Stimulated activated CD4-positive, alpha-beta T cell treated with anti-CD3 and anti-CD28 coated beads, Interleukin-12 subunit alpha, Interleukin-12 subunit beta, amount 100 ng/mL, for 48 hours (primary cell): ENCODE measurements around the gene PTCRA.
"Not testable (repeated sequence)": the region's sequence is repeated elsewhere in the genome, so short reads cannot be mapped to it uniquely, and the experiment has no call there.

Experiments used
- DNase-seq, 3 donors: peaks; one replicate each; pipeline ENCODE4 v3.0.0-alpha.2; 2020; ENCODE audit warnings: low read depth in 2 of 3, low spot score in 1 of 3

PTCRA gene

DNA sequence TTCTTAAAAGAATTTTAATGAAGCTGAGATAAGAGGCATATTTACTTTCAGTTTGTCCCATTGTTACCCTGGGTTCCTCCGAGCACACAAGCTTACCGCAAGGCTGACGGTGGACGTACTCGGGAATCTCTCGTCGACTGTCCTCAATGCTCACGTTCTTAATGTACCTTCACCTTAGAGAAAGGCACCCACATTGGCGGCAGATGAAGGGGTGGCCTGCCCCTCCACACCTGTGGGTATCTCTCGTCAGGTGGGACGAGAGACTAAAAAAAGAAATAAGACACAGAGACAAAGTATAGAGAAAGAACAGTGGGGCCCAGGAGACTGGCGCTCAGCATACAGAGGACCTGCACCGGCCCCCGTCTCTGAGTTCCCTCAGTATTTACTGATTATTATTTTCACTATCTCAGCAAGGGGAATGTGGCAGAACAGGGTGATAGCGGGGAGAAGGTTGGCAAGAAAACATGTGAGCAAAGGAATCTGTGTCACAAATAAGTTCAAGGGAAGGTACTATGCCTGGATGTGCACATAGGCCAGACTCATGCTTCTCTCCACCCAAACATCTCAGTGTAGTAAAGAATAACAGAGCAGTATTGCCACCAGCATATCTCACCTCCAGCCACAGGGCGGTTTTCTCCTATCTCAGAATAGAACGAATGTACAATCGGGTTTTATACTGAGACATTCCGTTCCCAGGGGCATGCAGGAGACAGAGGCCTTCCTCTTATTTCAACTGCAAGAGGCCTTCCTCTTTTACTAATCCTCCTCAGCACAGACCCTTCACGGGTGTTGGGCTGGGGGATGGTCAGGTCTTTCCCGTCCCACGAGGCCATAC is 13.2 kb upstream of the PTCRA start:
- not testable (repeated sequence) for DNase-seq

DNA sequence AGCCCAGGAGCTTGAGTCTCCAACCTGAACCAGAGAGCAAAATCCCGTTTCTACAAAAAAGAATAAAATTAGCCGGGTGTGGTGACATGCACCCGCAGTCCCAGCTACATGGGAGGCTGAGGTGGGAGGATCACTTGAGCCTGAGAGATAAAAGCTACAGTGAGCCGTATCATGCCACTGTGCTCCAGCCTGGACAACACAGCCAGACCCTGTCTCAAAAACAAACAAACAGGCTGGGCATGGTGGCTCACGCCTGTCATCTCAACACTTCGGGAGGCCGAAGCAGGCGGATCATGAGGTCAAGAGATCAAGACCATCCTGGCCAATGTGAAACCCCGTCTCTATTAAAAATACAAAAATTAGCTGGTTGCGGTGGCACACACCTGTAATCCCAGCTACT is 11.4 kb upstream of the PTCRA start:
- no peak for DNase-seq

DNA sequence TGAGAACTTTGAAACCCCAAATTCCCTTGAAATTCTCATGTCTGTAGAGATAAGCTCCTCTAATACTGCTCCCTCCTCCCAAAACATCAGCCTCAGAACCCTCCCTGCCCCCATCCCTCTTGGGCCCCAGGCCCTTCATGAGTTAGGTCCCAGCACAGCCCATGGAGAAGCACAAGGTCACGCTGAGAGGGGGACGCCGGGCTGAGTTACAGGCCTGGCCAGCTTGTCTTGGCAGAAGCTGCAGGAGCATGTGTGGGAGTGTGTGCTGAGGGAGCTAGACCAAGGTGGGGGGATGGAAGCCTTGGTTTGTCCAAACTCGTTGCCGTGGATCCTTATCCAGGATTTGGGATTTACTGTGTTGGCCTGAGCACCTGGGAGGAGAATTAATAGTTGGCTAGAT is 8.5 kb upstream of the PTCRA start:
- no peak for DNase-seq

DNA sequence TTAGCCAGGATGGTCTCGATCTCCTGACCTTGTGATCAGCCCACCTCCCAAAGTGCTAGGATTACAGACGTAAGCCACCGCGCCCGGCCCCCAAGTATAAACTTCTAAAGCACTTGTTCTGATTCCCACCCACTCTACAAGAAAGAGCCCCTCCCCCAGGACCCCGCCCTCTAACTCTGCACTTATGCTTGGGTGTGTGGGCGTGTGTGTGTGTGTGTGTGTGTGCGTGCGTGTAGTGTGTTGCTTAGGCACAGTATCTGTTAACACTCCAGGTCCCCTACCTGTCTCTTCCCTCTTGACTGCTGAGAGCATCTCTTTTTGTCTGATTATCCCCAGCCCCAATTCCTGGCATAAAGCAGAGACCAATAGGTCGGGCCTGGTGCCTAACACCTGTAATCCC is 6.0 kb upstream of the PTCRA start:
- no peak for DNase-seq

DNA sequence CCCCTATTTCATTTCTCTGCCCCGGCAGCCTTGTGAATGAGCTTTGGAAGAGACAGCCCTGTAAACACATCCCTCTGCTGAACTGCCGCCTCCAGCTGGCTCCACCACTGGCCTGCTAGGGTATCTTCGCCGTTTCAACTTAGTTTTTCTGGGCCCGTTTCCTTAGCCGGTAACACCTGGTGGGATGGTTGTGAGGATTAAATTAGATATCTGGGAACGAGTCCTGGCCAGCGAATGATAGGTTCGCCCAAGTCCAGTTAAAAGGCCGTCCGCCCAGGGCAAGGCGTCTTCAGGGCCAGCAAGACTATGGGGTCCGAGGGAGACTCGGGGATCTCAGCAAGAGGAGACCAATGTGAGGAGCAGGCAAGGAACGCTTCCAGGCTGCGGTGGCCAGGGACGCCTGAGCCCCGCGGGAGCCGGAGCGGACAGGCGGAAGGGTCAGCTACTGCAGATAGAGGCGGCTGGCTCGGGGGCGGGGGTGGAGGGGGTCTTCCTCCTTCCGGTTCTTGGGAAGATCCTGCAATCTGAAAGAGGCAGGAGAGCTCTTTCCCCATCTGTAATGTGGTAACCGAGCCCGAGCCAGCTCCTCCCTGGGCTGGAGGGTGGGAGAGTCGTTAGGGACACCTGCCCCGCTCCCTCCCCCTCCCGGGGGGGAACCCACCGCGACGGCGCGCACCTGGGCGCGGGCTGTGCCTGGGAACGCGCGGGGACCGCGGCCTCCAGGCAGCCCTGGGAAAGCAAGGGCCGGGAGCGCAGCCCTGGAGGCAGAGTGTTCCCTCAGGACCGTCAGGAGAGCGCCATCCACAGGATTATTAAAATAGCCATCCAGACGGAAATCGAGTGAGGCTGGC is 4.5 kb upstream of the PTCRA start:
- no peak for DNase-seq

DNA sequence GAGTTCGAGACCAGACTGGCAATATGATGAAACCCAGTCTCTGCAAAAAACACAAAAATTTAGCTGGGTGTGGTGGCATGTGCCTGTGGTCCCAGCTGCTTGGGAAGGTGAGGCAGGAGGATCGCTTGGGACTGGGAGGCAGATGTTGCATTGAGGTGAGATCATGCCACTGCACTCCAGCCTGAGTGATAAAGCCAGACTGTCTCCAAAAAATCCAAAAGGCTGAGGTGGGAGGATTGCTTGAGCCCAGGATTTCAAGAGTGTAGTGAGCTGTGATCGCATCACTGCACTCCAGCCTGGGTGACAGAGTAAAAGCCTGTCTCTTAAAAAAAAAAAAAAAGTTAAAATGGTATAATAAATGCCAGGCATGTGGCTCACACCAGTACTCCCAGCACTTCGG is 1.3 kb upstream of the PTCRA start:
- no peak for DNase-seq

DNA sequence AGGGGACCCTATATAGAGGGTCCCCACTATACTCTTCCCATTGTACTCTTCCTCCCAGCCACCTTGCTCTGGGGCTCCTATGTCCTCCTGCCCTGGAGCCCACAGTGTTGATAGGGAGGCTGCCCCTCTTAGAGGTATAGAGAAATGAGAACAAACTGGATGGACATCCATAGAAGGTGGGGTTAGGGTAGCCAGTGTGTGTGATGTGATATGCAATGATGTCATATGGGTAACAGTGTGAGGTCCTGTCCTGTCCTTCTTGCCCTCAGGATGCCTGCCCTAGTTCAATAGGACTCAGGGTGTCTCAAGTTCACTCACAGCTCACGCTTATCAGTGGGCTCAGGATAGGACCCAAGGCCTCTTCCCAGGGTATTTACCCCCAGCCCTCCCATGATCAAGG is 435 bp downstream of the PTCRA start:
- no peak for DNase-seq

DNA sequence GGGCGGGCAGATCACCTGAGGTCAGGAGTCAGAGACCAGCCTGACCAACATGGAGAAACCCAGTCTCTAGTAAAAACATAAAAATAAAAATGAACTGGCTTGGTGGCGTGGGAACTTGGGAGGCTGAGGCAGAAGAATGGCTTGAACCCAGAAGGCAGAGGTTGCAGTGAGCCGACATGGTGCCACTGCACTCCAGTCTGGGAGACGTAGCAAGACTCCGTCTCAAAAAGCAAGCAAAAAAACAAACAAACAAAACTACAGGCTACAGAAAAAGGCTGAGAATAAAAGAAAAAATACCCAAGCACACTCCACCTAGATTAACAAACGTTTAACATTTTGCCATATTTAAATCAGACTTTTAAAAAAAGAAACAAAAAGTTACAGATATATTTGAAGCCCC is 5.9 kb downstream of the PTCRA start:
- DNase-seq = no peak

DNA sequence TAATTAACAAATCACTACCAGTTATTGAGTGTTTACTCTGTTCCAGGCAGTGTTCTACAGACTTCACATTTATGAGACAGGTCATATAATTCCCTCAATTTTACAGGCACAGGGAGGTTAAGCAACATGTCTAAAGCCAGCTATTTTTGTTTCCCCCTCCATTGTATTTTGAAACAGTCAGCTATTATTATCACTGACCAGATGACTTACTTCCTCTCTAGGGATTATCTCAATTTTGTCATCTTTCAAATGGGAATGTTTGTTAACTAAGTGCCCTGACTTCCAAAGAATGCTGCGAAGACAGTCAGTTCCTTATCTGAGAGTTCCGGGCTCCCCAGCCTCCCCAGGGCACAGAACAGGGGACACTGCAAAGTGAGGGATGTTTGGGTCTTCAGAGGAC is 7.8 kb downstream of the PTCRA start:
- no peak for DNase-seq

DNA sequence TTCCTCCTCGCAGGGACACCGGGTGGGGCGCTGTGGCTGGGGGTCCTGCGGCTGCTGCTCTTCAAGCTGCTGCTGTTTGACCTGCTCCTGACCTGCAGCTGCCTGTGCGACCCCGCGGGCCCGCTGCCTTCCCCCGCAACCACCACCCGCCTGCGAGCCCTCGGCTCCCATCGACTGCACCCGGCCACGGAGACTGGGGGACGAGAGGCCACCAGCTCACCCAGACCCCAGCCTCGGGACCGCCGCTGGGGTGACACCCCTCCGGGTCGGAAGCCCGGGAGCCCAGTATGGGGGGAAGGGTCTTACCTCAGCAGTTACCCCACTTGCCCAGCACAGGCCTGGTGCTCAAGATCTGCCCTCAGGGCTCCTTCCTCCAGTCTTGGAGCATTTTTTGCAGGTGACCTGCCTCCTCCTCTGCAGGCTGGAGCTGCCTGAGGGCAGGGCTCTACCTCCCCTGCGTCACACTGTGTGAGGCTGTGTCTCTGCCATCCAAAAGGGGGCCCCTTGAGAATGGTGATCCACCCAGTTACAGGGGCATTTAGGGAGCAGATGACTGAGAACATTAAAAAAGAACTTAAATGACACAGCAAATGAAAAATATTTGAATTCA is 9.5 kb downstream of the PTCRA start:
- no peak for DNase-seq

DNA sequence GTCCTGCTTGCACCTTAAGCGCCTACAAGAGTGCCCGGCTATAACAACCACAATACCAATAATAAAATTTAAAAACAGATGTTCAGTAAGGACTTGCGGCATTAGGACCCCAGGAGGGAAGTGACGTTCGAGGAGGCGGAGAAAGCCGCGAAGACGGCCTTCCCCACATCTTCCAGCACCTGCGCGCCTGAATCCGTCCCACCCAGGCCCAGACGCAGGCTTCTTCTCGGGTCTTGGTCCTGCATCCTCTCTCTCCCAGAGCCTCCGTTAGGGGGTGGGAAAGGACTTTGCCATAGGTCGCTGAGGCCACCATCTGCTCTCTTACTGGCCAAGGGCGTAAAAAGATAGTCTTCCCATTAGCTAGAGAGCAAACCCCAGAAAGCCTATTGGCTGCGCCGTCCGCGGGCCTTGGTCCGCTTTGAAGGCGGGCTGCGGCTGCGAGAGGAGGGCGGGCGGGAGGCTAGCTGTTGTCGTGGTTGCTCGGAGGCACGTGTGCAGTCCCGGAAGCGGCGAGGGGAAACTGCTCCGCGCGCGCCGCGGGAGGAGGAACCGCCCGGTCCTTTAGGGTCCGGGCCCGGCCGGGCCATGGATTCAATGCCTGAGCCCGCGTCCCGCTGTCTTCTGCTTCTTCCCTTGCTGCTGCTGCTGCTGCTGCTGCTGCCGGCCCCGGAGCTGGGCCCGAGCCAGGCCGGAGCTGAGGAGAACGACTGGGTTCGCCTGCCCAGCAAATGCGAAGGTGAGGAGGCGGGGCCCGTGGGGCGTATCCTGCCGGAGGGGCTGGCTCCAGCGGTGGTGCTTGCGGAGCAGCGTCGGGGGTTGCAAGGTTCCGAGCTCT is 13.3 kb downstream of the PTCRA start, which contains the start of gene CNPY3:
Gene CNPY3, plus strand, starts transcription at position 495 of the 835 bp plus-strand sequence. Its CDS starts 91 bp downstream, at position 586.
- DNase-seq = peak; percentile 89 to 94 (median 93)

DNA sequence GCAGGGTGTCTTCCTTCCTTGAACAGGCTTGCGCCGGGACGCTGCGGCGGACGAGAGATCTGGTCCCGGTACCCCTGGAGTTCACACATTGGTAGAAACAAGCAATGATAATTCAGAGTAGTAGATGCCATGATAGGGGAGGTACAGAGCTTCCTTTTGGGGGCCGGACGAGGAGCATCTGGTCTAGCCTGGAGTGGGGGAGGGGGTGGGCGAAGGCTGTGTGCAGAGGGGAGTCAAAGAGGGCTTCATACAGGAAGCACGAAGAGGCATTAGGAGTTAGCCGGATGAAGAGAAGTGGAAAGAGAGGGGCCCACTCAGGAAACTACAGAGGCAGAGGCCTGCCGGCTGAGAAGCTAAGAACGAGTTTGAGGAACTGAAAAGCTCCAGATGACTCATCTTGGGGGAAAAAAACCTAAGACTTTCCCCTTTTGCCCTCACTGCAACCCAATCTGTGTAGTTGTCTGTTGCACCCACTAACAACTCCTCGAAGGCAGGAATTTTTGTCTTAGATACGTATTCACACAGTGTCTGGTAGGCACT is 14.0 kb downstream of the PTCRA start:
- DNase-seq = peak; percentile 37 to 53 (median 48)

DNA sequence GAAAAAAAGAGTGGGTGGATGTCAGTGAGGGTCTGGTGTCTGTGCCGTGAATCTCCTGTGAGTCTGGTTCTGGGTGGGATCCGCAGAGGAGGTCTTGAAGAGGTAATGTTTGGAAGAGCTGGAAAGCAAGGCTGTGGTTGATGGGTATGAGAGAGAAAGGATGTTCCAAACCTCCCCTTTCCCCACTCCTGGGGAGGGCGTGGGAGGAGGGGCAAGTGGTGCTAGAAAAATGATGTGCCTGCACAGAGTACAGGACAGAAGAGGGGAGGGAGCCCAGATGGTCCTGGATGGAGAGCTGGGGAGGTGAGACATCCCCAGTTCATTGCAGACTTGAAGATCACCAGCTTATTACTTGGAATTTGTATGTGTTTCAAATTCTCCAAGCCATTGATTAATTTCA is 16.6 kb downstream of the PTCRA start:
- DNase-seq = no peak

DNA sequence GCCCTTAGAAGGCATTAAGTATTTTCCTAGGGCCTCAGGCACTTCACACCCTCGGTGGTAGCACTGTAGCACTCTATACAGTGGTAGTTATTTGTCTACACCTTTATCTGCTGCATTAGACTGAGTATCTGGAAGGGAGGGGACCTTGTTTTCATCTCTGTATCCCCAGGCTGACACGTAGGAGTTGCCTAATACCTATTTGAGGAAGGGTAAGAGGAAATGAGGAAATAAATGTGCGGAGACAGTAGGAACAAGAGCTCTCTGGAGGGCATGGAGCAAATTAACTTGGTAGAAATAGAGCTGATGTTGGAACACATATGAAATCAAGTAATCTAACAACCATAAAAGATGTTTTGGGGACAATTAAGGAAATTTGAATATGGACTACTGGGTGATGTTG is 17.4 kb downstream of the PTCRA start:
- DNase-seq = no peak

DNA sequence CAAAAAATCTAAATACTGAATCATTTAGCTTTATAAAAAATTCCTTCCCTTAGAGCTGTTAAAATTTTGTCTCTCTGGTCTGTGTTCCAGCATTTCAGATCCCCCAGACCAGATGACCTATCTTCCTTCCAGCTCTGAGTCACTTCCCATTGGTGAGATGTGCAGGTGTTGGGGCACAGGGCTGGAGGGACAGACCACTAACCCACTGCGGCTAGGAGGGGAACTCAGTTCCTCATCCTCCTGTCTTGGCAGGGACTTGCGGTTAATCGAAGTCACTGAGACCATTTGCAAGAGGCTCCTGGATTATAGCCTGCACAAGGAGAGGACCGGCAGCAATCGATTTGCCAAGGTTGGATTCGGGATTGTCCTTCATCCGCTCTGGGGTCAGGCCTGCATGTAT is 19.5 kb downstream of the PTCRA start:
- DNase-seq = no peak

DNA sequence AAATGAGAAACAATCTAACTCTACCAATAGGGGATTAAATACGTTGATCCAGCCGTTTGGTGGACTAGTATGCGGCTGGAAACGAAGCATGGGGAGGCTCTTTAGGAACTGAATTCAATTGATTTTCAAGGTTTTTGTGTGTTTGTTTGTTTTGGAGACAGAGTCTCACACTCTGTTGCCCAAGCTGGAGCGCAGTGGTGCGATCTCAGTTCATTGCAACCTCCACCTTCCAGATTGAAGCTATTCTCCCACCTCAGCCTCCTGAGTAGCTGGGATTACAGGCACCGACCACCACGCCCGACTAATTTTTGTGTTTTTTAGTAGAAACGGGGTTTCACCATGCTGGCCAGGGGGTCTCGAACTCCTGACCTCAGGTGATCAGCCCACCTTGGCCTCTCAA is 20.5 kb downstream of the PTCRA start:
- no peak for DNase-seq

DNA sequence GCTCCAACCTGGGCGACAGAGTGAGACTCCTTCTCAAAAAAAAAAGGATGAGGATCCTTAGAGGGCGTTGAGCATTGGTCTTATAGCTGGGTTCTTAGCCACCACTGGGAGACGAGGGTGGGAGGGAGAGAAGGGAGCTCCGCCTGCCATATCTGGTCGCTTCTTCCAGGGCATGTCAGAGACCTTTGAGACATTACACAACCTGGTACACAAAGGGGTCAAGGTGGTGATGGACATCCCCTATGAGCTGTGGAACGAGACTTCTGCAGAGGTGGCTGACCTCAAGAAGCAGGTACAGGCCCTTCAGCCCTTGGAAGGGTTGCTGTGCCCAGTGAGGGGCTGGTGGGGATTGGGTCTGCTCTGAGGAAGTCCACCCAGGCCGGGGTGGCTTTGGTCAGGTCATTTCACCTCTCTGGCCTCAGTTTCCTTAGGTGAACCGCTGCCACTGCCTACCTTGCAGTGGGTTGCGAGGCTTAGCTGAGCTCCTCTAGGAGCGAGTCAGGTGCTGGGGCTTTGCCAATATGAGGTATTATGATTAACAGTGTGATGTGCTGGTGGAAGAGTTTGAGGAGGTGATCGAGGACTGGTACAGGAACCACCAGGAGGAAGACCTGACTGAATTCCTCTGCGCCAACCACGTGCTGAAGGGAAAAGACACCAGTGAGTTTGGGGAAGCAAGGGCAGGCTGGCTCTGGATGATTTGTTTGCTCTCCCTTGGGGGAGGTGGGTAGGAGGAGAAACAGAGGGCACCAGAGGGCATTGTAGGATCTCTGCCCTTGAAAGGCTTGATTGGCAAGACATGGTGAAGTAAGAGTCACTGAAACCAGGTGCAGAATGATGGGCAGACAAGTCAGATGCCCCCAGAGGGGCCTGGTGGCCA is 21.9 kb downstream of the PTCRA start:
- DNase-seq = no peak

DNA sequence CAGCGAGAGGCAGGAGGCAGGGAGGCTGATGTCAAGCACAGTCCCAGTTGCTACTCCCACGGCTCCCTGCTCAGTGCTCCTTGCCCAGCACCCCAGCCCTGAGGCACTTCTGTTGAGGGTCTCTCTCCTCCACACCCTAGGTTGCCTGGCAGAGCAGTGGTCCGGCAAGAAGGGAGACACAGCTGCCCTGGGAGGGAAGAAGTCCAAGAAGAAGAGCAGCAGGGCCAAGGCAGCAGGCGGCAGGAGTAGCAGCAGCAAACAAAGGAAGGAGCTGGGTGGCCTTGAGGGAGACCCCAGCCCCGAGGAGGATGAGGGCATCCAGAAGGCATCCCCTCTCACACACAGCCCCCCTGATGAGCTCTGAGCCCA is 22.6 kb downstream of the PTCRA start:
- no peak for DNase-seq

DNA sequence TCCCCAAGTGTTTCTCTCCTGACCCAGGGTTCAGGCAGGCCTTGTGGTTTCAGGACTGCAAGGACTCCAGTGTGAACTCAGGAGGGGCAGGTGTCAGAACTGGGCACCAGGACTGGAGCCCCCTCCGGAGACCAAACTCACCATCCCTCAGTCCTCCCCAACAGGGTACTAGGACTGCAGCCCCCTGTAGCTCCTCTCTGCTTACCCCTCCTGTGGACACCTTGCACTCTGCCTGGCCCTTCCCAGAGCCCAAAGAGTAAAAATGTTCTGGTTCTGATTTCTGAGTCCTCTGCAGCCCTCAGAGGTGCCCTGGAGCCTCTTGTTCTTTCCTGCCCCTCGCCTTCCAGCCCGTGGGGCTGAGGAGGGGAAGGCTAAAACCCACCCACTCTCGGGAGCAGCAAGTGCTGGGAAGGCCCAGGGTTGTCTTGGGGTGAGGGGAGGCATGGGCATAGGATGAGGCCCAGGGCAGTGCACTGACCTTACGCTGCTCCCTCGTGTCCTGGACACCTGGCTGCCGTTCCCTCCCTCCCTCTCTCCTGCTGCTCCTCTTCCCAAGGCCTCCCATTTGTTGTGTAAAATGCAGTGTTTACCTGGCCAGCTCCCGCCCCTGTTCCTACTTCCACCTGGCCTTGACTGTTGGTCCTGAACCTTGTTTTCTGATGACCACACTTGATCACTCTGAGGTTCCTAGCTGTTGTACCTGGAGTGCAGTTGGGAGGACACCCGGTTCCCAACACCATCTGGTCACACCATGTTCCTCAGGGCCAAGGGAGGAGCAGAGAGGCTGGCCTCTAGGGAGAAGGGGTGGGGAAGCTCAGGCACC is 23.3 kb downstream of the PTCRA start:
- DNase-seq = no peak
